Neural cell (in vitro differentiated cells): ENCODE measurements around the gene SIVA1. TPM values are rescaled to one million over a fixed set of nuclear protein-coding genes. Genes with fewer than 3 reads are reported as not detected.

ENCODE experiments used
- H2AFZ ChIP-seq: fragments of 200-600, 300-800 bp; sonication (generic), shearing (Covaris generic); 2 replicates; pipeline ENCODE4 v1.6.0; 2014; ENCODE audit warnings: low read depth, mild to moderate bottlenecking, antibody characterized with exemption, low read length, moderate library complexity
- H3F3A ChIP-seq: fragments of 200-600 bp; shearing (Covaris generic); 2 replicates; pipeline ENCODE4 v1.6.1; 2016; ENCODE audit warnings: mild to moderate bottlenecking, moderate library complexity, mixed read lengths, antibody characterized with exemption, low read length; ENCODE audit not compliant: insufficient read depth, poor library complexity, severe bottlenecking
- H3K27ac ChIP-seq: fragments of 200-600, 300-800 bp; sonication (generic), shearing (Covaris generic); 2 replicates; pipeline ENCODE4 v1.5.1; 2014; ENCODE audit warnings: mild to moderate bottlenecking, low read length, moderate library complexity
- H3K27me3 ChIP-seq: fragments of 300-800, 200-600 bp; sonication (generic), shearing (Covaris generic); 2 replicates; pipeline ENCODE4 v1.6.0; 2014; ENCODE audit warnings: mild to moderate bottlenecking, low read depth, low read length, moderate library complexity; ENCODE audit not compliant: insufficient read depth
- H3K36me3 ChIP-seq: fragments of 300-800, 200-600 bp; sonication (generic), shearing (Covaris generic); 2 replicates; pipeline ENCODE4 v1.5.1; 2014; ENCODE audit warnings: mild to moderate bottlenecking, antibody characterized with exemption, low read length, moderate library complexity; ENCODE audit not compliant: insufficient read depth
- H3K4me2 ChIP-seq: fragments of 300-800, 200-600 bp; sonication (generic), shearing (Covaris generic); 2 replicates; pipeline ENCODE4 v1.6.0; 2014; ENCODE audit warnings: mild to moderate bottlenecking, low read length
- H3K4me3 ChIP-seq: fragments of 300-800, 200-600 bp; sonication (generic), shearing (Covaris generic); 2 replicates; pipeline ENCODE4 v1.5.1; 2014; ENCODE audit warnings: mild to moderate bottlenecking, low read length, moderate library complexity
- H3K79me2 ChIP-seq: fragments of 200-600 bp; shearing (Covaris generic); replicated peaks from 2 replicates; pipeline ENCODE4 v1.6.0; 2014; ENCODE audit warnings: mild to moderate bottlenecking, low read length, moderate library complexity; ENCODE audit not compliant: insufficient read depth
- H3K9ac ChIP-seq: fragments of 300-800, 200-600 bp; sonication (generic), shearing (Covaris generic); 2 replicates; pipeline ENCODE4 v1.6.1; 2016; ENCODE audit warnings: mild to moderate bottlenecking, low read length, mixed read lengths
- H3K9me2 ChIP-seq: fragments of 200-600 bp; shearing (Covaris generic); 2 replicates; pipeline ENCODE4 v1.6.1; 2016; ENCODE audit warnings: mild to moderate bottlenecking, low read length, mixed read lengths; ENCODE audit not compliant: insufficient read depth
- H3K9me3 ChIP-seq: fragments of 200-600, 300-800 bp; sonication (generic), shearing (Covaris generic); 2 replicates; pipeline ENCODE4 v1.6.1; 2016; ENCODE audit warnings: mild to moderate bottlenecking, mixed run types, low read length, moderate library complexity, mixed read lengths
- H4K20me1 ChIP-seq: fragments of 200-600 bp; shearing (Covaris generic); 2 replicates; pipeline ENCODE4 v1.6.1; 2016; ENCODE audit warnings: mild to moderate bottlenecking, mixed run types; ENCODE audit not compliant: insufficient read depth
- CTCF ChIP-seq: fragments of 450-650 bp; IDR thresholded peaks from 2 replicates; pipeline ENCODE4 v1.5.1; 2014; ENCODE audit warnings: antibody characterized with exemption, mild to moderate bottlenecking, moderate library complexity; ENCODE audit not compliant: poor library complexity, severe bottlenecking
- EP300 ChIP-seq: fragments of 450-650 bp; conservative IDR thresholded peaks from 2 replicates; pipeline ENCODE4 v1.6.1; 2014; ENCODE audit warnings: antibody characterized with exemption, mild to moderate bottlenecking, moderate library complexity; ENCODE audit not compliant: poor library complexity, severe bottlenecking
- EZH2 ChIP-seq: fragments of 200-600, 300-800 bp; shearing (Covaris generic), sonication (generic); IDR thresholded peaks from 2 replicates; pipeline ENCODE4 v1.6.1; 2014; ENCODE audit warnings: antibody characterized with exemption, low read length, borderline replicate concordance, mild to moderate bottlenecking; ENCODE audit not compliant: insufficient read depth, poor library complexity, severe bottlenecking
- MXI1 ChIP-seq: fragments of 450-650 bp; conservative IDR thresholded peaks from 2 replicates; pipeline ENCODE4 v1.6.1; 2014; ENCODE audit warnings: antibody characterized with exemption, mild to moderate bottlenecking; ENCODE audit not compliant: poor library complexity, severe bottlenecking
- POLR2AphosphoS5 ChIP-seq: IDR thresholded peaks from 2 replicates; pipeline ENCODE4 v1.6.1; 2012
- RAD21 ChIP-seq: fragments of 450-650 bp; conservative IDR thresholded peaks from 2 replicates; pipeline ENCODE4 v1.6.1; 2014; ENCODE audit warnings: antibody characterized with exemption, mild to moderate bottlenecking, moderate library complexity
- REST ChIP-seq: IDR thresholded peaks from 2 replicates; pipeline ENCODE4 v1.6.1; 2012; ENCODE audit warnings: borderline replicate concordance
- SMC3 ChIP-seq: fragments of 450-650 bp; conservative IDR thresholded peaks from 2 replicates; pipeline ENCODE4 v1.6.1; 2014; ENCODE audit warnings: antibody characterized with exemption, mild to moderate bottlenecking, moderate library complexity; ENCODE audit not compliant: poor library complexity
- TAF1 ChIP-seq: IDR thresholded peaks from 2 replicates; pipeline ENCODE4 v1.6.1; 2012; ENCODE audit warnings: low read depth
- polyA plus RNA-seq: library from polyadenylated mRNA; depleted of rRNA; stranded (reverse); fragments of >200 nt; gene quantifications from 2 replicates; pipeline ENCODE4 v1.2.3, GENCODE V29; 2014

The SIVA1 gene
- polyA plus RNA-seq, 1 donor from 2014 or later = 180 TPM

- H3K27ac ChIP-seq = no peak overlapping the region
- no peaks in the 10 kb centered on the region for H4K20me1 ChIP-seq
- TF ChIP-seq CTCF (no peak), MXI1 (no peak), EZH2 (no peak), EP300 (no peak), SMC3 (no peak), RAD21 (no peak), REST (no peak), TAF1 (no peak), POLR2AphosphoS5 (no peak)
- H2AFZ ChIP-seq = no peak overlapping the region
- no peaks in the 10 kb centered on the region for H3F3A ChIP-seq
- peaks cover 5% of the 10 kb centered on the region for H3K27me3 ChIP-seq
- H3K9me3 ChIP-seq = no peaks in the 10 kb centered on the region
- H3K79me2 ChIP-seq = peaks cover 23% of the 10 kb centered on the region
- H3K36me3 ChIP-seq = no peaks in the 10 kb centered on the region
- no peak overlapping the region for H3K9ac ChIP-seq
- no peak overlapping the region for H3K4me2 ChIP-seq
- H3K4me3 ChIP-seq = no peak overlapping the region
- no peaks in the 10 kb centered on the region for H3K9me2 ChIP-seq
These were observed 39.3 kb downstream of the SIVA1 start for GRCh38 chr14:104792101-104792884.

- Histone ChIP-seq H3K79me2 (peaks cover 23% of the 10 kb centered on the region), H4K20me1 (no peaks in the 10 kb centered on the region)
These were observed 40.2 kb downstream of the SIVA1 start for GRCh38 chr14:104792945-104793702.

More at GRCh38 chr14:104792945-104793702, 40.2 kb downstream of the SIVA1 start:
- Histone ChIP-seq H3K4me3 (peak overlapping the region; percentile 89), H2AFZ (no peak overlapping the region), H3K9ac (peak overlapping the region; percentile 26), H3K27me3 (peaks cover 10% of the 10 kb centered on the region), H3K9me2 (no peaks in the 10 kb centered on the region), H3K9me3 (no peaks in the 10 kb centered on the region), H3F3A (no peaks in the 10 kb centered on the region), H3K36me3 (no peaks in the 10 kb centered on the region), H3K4me2 (no peak overlapping the region), H3K27ac (no peak overlapping the region)
- TF ChIP-seq POLR2AphosphoS5 (no peak), CTCF (peak; percentile 6), REST (no peak)
